Ovary (tissue), 9 donors: ENCODE results near the gene TMEM219. TPM values are rescaled to one million over a fixed set of nuclear protein-coding genes. Genes with fewer than 3 reads are reported as not detected.
A peak's percentile ranks its signal among the peaks of the same experiment; 100 is the strongest.

ENCODE experiments used
- DNase-seq, 5 donors: peaks; one replicate each; pipeline ENCODE4 v3.0.0-alpha.2; 2019 to 2020
- H3K27ac ChIP-seq, 2 donors: fragments of 200-600 bp; one replicate each; pipeline versions ENCODE4 v1.5.1 to v1.8.0; 2019 to 2022
- H3K27me3 ChIP-seq: fragments of 200-600 bp; one replicate; pipeline ENCODE4 v1.8.0; 2022
- H3K36me3 ChIP-seq: fragments of 200-600 bp; sonication (generic); one replicate; pipeline ENCODE4 v1.5.1; 2019
- H3K4me1 ChIP-seq: one replicate; pipeline ENCODE4 v1.8.1; 2013; ENCODE audit warnings: mild to moderate bottlenecking, moderate library complexity; ENCODE audit not compliant: insufficient read depth
- H3K4me3 ChIP-seq: fragments of 200-600 bp; sonication (generic); one replicate; pipeline ENCODE4 v1.5.1; 2017
- H3K9me3 ChIP-seq, 2 donors: fragments of 200-600 bp in 1 of 2; sonication (generic) in 1 of 2; one replicate each; pipeline versions ENCODE4 v1.5.1 to v1.8.1; 2013 to 2019; ENCODE audit warnings: mild to moderate bottlenecking in 1 of 2, moderate library complexity in 1 of 2
- EP300 ChIP-seq: sonication (generic); formaldehyde crosslinking; IDR thresholded peaks from one replicate; pipeline ENCODE4 v1.6.1; 2017; ENCODE audit warnings: antibody characterized with exemption
- POLR2A ChIP-seq: fragments of 450-650 bp; IDR thresholded peaks from one replicate; pipeline ENCODE4 v1.6.1; 2017; ENCODE audit warnings: antibody characterized with exemption, mild to moderate bottlenecking, moderate library complexity
- WGBS, 3 donors: extraction: QIAGEN DNeasy Blood & Tissue Kit in 1 of 3; methylation state at CpG; one replicate each; pipeline versions ENCODE4 v1.1.5 to v1.1.7; 2013 to 2017; 5-methylcytosine and 5-hydroxymethylcytosine counted together
- intact Hi-C, 4 donors: fragments of 100-400 bp; cut with DNase I; formaldehyde crosslinking; loops; one replicate each; pipeline versions ENCODE4 v1.11.0 to v1.15.1; 2022 to 2023
- polyA plus RNA-seq, 2 donors: library from polyadenylated mRNA; stranded (reverse); fragments of 200-250 nt in 1 of 2; fragments of 350-450 nt in 1 of 2; fragmentation: Illumina TruSeq in 1 of 2; extraction: RNeasy Lipid Tissue Mini Kit (QIAGEN cat#74804) in 1 of 2; gene quantifications; one replicate each; pipeline ENCODE4 v1.2.3, GENCODE V29; 2013 to 2014
- total RNA-seq, 7 donors: library from RNA; depleted of rRNA in 2 of 7; stranded (reverse); fragments of >200 nt in 2 of 7; fragmentation: NEBNext Ultra II Directional in 3 of 7; extraction: Animal tissue kit (Norgen Biotek cat#: 25700) in 3 of 7; gene quantifications; one replicate each; pipeline versions ENCODE4 v1.1.0 to v1.2.4, GENCODE V29; 2016 to 2023
- TF ChIP-seq, protein P1 (sequence below), 3 donors: fragments of 450-650 bp in 2 of 3; fragments of 200-600 bp in 1 of 3; IDR thresholded peaks; one replicate each; pipeline versions ENCODE4 v1.5.1 to v1.8.0; 2016 to 2022; ENCODE audit warnings: antibody characterized with exemption in 3 of 3, mild to moderate bottlenecking in 1 of 3
- donor health status: DM: no; HTN: no; CAD: no; lungs with moderate emphysema.
- donor health status: DM: no; HTN: no; CAD: no.
- donor health status: Bipolar disorder and iron deficiency.
- donor health status: DM: yes; HTN: yes; CAD: no.
- donor health status: DM: no; HTN: no; CAD: no.
- donor health status: DM: yes; HTN: yes; CAD: no.

Gene TMEM219
- total and polyA plus RNA-seq, 9 donors, result 81.3 to 143 (median 87.4) TPM

- peak in 1 of 5 donors; percentile 50 for DNase-seq
- intact Hi-C loops, result no loop called here
- 62 to 85% (median 68%) methylated on average over 4 to 5 of the region's 5 CpGs for WGBS, 3 donors
- Histone ChIP-seq H3K27ac (no peak overlapping the region), H3K9me3 (no peaks in the 10 kb centered on the region), H3K4me1 (no peaks in the 10 kb centered on the region), H3K27me3 (no peaks in the 10 kb centered on the region), H3K36me3 (no peaks in the 10 kb centered on the region), H3K4me3 (no peak overlapping the region)
- TF ChIP-seq EP300 (no peak), POLR2A (no peak)
- TF ChIP-seq, protein P1, sequence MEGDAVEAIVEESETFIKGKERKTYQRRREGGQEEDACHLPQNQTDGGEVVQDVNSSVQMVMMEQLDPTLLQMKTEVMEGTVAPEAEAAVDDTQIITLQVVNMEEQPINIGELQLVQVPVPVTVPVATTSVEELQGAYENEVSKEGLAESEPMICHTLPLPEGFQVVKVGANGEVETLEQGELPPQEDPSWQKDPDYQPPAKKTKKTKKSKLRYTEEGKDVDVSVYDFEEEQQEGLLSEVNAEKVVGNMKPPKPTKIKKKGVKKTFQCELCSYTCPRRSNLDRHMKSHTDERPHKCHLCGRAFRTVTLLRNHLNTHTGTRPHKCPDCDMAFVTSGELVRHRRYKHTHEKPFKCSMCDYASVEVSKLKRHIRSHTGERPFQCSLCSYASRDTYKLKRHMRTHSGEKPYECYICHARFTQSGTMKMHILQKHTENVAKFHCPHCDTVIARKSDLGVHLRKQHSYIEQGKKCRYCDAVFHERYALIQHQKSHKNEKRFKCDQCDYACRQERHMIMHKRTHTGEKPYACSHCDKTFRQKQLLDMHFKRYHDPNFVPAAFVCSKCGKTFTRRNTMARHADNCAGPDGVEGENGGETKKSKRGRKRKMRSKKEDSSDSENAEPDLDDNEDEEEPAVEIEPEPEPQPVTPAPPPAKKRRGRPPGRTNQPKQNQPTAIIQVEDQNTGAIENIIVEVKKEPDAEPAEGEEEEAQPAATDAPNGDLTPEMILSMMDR (IDR thresholded peaks at IDR 0.05), result no peak
Observed at GRCh38 chr16:29991571-29991904, 29.7 kb downstream of the TMEM219 start.

DNA sequence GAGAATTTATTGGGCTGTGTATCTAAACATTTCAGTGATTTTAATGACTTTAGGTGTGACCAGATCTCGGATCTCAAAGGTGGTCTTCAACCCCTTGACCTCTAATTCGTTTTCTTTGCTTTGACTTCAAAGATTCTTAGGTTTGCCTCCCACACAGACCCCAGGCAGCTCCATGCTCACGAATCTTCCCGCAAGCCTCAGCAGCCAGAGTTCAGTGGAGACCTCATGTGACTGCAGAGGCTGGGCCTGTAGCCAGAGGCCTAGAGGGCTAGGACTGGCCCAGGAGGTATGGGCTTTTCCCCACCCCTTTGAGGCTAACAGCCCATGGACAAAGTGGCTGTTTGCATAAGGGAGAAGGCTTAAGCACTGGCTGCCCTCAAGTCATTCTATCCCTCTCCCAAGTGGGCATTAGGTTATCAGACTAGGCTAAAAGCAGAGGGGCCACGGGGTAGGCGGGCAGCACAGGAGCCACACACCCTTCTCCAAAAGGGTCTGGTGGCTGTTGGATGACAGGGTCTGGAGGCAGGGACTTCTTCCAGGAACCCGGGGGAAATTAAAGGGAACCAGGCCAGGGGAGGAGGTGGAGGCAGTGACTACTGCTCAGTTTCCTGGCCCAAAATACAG, 30.6 kb downstream of the TMEM219 start:
- WGBS, 3 donors, result 19 to 32% (median 25%) methylated on average over 7 of the region's 7 CpGs
- TF ChIP-seq, protein P1 (IDR thresholded peaks at IDR 0.05), result no peak
- TF ChIP-seq POLR2A, result no peak
- no peaks in the 10 kb centered on the region for H3K36me3 ChIP-seq

DNA sequence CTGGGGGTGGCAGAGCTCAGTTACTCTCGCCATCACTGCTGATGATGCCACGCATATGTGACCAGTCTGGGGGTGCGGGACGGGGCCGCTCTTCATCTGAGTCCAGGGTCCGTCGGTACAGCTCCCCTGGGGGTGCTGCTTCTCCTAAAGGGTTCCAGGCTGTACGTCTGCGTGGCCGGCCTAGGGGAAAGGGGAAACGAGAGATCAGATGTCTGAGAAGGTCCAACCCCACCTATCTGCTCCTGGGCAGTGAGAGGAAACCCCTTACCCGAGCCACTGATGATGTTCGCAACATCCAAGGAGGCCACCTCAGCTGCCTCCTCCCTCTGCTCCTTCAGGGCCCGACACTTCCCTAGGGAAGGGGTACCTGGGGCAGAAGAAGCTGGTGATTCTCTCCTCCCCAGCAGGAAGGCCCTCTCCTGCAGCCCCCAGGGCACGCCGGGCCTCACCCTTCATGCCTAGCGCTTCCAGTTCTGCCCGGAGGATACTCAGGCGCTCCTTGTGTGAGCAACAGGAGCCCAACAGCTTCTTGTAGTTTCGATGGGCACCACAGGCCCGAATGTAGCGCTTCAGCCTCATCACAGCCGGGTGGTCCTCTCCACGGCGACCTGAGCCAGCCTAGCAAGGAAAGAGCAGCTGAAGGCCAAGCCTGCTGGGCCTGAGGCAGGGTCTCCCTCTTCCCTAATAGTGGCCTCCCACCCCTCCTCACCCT, 31.5 kb downstream of the TMEM219 start:
- TF ChIP-seq EP300 (no peak), POLR2A (no peak)
- TF ChIP-seq, protein P1 (IDR thresholded peaks at IDR 0.05), result no peak
- intact Hi-C loops, result no loop called here
- H3K4me1 ChIP-seq, result peaks cover 3% of the 10 kb centered on the region
- H3K27me3 ChIP-seq, result no peaks in the 10 kb centered on the region
- H3K4me3 ChIP-seq, result no peak overlapping the region
- no peaks in the 10 kb centered on the region for H3K36me3 ChIP-seq
- H3K27ac ChIP-seq, result no peak overlapping the region
- 82 to 87% (median 82%) methylated on average over 25 of the region's 25 CpGs for WGBS, 3 donors
- H3K9me3 ChIP-seq, result no peaks in the 10 kb centered on the region
- peak in 1 of 5 donors; percentile 41 for DNase-seq

More for the DNA sequence above, 30.6 kb downstream of the TMEM219 start:
- no peaks in the 10 kb centered on the region for H3K9me3 ChIP-seq
- DNase-seq, result peak in 1 of 5 donors; percentile 53
- intact Hi-C loops, result no loop called here
- no peaks in the 10 kb centered on the region for H3K27me3 ChIP-seq
- H3K4me3 ChIP-seq, result no peak overlapping the region
- no peak overlapping the region for H3K27ac ChIP-seq
- peaks cover 3% of the 10 kb centered on the region for H3K4me1 ChIP-seq

DNA sequence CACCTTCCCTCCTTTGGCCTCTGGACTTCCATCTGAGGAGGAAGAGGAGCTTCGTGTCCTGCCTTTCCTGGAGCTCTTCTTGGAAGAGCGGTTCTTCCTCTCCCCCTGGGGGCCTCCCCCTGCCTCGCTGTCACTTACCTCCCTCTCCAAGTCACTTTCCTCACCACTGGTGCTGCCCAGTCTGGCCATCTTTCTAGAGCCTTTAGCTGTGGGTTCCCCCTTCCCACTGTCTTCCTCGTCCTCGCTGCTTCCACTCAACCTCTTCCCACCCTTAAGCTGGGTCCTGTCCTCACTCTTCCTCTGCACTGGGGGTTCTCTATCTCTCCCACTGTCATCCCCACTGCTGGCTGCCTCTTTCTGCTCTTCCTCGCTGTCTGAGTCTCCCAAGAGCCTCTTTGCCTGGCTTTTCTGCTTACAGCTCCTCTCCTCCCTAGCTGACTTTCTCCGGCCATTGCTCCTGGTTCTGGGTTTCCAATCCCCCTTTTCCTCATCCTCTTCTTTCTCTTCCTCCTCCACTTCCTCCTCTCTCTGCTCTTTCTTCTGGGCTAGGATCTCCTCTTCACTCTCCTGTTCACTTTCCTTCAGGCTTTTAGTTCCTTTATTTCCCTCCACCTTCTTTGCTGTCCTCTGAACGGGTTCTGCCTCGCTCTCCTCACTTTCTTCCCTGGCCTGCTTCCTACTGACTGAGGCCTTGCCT, 32.2 kb downstream of the TMEM219 start:
- Histone ChIP-seq H3K36me3 (no peaks in the 10 kb centered on the region), H3K27ac (no peak overlapping the region), H3K9me3 (no peaks in the 10 kb centered on the region), H3K4me3 (no peak overlapping the region), H3K27me3 (no peaks in the 10 kb centered on the region), H3K4me1 (peaks cover 3% of the 10 kb centered on the region)
- WGBS, 3 donors, result 85 to 90% (median 86%) methylated on average over 9 of the region's 9 CpGs
- intact Hi-C loops, result no loop called here
- TF ChIP-seq EP300 (no peak), POLR2A (no peak)
- TF ChIP-seq, protein P1 (IDR thresholded peaks at IDR 0.05), result no peak
- DNase-seq, result no peak
